HG02885 (cell line): ENCODE data around the gene PARN.

ENCODE experiments used
- ATAC-seq: cut with Tn5 transposase; IDR thresholded peaks from one replicate; pipeline ENCODE4 v1.9.1; 2021; ENCODE audit warnings: mild to moderate bottlenecking; ENCODE audit not compliant: unreplicated experiment, poor library complexity

Gene PARN

DNA sequence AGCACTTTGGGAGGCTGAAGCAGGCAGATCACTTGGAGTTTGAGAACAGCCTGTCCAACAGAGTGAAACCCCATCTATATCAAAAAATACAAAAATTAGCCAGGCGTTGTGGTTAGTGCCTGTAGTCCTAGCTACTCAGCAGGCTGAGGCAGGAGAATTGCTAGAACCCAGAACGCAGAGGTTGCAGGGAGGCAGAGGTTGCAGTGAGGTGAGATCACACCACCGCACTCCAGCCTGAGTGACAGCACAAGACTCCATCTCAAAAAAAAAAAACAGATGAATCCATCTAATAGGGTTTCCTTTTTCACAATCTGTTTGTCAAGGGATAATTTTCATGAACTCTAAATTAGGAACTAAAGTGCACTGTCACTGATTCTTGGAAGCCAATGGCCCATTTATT, 99.0 kb downstream of the PARN start:
- no peak for ATAC-seq

DNA sequence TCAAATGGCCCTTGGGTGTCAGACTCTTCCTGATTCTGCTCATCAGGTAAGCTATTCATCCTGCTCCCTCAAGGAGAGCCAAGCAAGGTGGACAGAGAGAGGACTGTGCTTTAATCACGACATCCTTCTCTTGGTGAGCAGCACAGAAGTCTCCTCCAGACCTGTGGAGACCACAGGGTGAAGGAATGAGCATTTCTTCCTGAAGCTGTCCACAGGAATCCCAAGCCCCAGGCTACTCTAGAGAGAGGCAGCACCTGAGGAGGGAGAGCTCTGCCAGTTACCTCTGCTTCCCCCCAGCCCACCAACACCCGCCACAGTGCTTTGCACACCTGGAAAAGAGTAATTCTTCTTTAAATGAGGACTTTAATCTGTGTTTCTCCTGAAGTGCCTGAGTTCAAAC, 100.0 kb downstream of the PARN start:
- ATAC-seq: no peak

DNA sequence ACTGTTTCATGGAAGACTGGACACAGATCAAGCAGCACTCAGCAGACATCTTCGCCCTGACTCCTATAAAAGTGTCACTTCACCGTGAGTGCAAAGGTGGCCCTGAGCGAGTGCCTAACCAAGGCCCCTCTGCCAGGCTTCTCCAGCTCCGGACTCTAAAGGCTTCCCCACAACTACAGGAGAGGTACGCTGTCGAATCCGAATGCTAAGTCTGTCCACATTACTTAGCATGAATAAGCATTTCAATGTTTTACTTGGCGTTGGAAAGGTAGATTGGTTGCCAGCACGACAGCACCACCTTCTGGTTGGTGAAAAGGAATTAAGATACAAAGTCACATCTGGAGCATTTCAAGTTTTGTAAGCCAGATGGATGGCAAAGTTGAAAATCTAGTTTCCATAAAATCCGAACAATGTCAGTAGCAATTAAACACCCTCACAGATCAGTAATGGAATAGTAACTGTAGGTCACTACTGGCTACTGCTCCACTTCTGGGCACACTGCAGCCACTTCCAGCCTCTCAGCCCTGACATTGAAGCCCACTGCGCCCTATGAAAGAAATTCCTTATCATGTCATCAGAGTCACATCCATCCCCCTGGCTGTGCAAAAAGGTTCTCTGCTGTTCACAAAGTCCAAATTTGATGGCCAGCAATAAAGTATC, 100.9 kb downstream of the PARN start:
- no peak for ATAC-seq

DNA sequence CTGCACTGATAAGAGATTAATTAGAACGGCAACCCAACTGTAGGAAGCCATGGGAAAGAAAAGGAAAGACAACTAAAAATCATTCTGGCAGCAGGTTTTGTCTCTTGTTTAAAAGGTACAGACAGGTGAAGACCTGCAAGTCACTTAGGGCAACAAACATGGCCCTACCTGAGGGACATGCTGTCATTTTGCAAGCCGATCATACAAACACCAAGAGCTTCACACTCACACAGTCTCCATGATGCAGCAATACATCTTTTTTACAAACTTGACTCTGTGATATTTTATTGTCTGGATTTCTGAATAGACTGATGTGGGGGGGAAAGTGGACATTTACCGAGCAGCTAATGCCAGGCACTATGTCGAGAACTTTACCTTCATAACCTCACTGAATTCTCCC, 101.8 kb downstream of the PARN start:
- ATAC-seq: no peak

DNA sequence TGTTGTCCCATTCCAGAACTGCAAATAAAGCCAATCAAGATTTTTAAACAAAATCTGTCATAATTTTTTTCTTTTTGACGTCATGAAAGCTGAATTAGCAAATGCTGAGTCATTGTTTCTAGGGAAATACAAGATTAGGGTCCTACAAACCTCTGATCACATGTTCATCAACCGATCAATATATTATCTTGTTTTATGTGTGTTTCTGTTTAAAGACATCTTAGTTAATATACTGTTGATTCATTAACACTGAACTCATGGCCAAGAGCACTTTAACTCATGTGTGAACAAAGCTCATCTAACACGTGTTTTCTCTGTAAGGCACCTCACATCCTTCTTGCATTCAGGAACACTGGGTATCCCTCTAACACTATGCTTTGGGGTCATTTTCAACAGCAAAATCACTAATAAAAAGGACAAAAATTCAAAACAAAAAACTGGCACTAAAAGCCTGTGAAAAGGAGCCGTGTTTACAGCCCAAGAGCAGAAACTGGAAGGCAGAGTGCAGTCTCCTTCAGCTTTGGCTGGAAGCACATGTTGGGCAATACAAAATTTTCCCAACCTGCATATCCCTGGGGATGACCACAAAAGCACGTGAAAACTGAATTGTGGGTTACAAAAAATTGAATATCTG, 102.5 kb downstream of the PARN start:
- ATAC-seq: no peak

DNA sequence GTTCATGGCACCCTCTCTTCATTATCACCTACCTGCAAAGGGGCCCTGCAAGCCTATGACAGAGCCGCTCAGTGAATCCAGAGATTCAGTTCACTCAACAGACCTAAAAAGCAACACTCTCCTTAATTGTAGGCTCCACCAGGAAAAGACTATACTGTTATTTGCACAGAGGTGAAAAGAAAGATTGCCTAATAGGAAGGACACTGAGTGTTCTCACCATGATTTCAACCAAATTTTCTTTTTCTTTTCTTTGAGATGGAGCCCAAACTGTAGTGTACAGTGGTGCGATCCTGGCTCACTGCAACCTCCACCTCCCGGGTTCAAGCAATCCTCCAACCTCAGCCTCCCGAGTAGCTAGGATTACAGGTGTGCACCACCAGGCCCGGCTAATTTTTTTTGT, 104.5 kb downstream of the PARN start:
- ATAC-seq: no peak

DNA sequence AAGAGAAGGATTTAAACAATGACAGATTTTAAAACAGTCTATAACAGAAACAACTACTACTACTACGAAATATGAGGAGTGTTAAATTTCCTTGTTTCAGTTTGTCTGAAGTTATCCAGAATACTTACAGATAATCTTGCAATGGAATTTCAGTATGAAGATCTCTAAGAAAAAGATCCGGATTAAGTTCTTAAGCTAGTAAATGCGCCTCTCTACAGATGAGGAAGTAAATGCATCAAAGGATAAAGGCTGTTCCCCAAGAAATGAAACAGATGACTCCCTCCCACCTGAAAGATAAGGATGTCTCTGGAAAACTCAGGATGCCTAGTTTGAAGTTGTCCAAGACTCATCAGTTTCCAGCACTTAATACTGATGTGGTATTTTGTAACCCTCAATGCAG, 105.1 kb downstream of the PARN start:
- no peak for ATAC-seq

DNA sequence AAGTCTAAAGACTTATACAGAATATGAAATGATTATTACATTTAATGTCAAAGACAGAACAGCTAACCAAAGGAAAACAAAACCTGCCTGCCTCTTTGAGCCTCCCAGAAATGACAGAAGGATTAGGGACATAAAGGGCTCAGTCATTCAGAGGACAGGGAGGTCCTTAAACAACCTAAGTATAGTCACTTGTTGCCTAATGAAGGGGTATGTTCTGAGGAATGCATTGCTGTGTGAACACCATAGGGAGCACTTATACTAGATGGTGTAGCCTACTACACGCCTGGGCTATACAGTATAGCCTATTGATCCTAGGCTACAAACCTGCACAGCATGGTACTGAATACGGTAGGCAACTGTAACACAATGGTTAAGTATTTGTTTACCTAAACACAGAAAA, 106.4 kb downstream of the PARN start:
- ATAC-seq: no peak

DNA sequence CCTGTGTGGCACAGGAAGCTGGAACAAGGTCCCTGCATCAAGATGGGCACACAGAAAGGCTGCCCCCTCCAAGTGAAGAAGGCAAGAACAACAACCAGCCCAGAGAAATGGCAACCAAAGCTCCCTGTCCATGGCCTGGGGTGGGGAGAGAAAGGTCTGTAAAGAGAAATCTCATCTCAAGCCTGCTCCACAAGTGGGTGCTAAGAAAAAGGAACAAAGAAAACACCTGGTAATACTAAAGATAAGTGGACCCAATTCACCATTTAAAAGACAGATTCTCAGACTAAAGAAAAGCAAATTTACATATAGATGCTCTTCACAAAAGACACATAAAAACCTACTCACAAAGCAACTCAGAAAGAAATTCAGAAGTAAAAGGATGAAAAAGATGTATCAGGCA, 107.4 kb downstream of the PARN start:
- no peak for ATAC-seq

DNA sequence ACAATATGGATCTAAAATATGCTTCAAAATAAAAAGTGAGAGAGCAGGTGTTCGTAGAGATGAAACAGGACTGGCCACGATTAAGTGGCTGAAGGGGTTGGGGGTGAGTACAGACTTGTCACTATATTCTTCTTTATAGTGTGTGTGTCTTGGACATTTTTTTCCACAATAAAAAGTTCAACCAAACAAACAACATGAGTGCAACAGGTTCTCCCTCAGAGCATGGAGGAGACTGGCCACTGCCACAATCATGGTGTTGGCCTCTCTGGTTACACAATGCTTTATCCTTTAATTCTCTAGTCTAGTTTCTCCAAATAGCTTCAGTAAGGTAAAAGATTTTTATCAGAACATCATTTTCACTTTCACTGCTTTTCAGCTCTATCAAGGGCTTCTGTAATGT, 109.3 kb downstream of the PARN start:
- no peak for ATAC-seq

DNA sequence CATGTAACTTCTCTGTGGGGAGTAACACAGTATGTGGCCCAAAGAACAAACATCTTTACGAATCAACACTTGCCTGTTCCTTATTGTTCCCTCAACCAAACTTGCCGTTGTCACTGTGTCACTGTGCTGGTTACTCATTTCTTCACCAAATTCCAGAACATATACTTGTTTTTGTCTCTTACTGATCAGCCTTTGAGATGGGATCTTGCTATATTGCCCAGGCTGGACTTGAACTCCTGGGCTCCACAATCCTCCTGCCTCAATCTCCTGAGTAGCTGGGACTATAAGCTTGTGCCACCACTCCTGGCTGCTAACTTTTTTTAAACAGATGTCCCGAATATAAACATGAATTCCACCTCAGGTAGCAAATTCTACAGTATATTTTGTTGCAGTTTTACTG, 115.1 kb downstream of the PARN start:
- no peak for ATAC-seq

DNA sequence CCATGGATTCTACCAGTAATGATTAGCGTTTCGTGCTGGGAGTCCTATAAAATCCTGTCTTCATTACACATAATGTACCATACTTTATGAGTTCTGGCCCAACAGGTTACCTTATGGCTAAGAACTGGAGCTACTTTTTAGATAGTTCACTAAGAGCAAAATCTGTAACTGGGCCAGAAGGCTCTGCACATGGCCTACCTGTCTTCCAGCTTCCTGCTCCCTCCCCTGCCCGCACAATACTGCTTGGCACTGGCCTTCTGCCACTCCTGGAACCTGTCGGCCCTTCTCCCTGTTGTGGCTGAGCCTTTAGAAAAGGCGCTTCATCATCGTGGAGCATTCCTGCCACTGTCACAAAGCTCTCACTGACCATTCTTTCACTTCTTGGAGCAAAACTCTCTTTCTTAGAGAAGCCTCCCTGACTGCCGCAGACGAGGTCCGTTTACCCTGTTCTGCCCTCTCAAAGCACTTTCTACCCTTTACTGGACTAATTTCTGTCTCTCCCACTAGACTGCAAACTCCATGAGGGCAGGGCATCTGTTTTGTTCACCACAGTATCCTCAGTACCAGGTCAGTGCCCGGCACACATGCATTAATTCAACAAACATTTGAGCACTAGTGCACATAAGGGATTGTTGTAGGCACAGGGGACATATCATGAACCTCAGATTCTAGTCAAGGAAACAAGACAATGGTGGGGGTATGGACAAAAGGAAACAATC, 116.5 kb downstream of the PARN start:
- ATAC-seq: no peak

DNA sequence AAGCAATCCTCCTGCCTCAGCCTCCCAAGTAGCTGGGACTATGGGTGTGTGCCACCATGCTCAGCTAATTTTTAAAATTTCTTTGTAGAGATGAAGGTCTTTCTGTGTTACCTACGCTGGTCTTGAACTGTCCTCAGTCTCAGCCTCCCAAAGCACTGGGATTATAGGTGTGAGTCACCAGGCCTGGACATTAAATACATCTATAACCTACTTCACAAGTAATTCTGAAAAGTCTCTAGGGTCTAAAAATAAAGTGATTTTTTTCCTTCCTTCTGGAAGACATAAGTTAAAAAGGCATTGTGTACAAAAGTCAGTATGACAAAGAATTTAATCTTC, 118.3 kb downstream of the PARN start:
- no peak for ATAC-seq

DNA sequence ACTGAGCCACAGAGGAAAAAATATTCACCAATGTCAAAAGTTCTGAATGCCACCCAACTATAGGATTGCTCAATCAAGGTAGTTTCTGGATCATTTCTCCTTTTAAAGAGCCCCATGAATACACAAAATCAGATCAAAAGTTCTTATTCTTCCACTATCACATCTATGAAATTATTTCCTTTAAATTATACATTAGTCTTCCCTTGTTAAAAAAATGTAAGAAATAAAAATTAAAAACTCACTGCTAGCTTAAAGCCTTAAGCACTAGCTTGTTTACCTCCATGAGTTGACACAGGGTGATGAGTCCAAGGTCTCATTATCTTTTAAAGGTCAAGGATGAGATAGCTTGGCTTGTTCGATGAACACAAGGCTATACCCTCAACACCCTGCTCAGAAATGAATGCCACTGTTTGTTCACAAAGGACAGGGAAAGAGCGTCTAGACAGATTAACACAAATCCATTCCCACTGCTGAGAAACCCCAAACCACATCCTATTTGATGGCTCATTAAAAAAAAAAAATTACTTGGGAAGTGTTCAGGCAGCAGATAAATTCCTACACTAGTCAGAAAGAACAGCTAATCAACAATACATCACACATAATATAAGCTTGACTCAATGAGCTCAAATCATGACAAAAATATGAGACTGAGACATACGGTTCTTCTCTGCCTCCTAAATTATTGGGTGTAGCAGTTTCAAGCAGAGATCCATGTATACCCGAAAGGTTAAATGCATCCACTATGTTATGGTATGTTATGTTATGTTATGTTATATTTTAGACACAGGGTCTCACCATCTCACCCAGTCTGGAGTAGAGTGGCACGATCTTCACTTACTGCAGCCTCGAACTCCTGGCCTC, 118.9 kb downstream of the PARN start:
- ATAC-seq: no peak

DNA sequence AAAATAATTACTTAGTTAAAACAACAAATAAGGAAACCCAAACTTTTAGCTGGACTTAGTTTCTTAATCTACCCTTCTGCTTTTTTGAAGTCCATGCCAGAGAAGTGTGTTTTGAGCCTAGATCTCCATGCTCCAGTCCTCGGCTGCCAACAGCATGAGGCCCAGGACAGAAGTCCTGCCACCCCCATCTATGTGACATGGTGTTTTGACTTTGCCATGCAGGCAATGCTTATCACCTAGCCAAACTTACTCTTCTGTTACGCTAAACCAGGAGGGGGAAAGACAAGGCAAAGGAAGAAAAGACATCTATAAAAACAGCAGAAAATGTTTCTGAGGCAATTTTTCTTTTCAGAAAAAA, 119.5 kb downstream of the PARN start:
- ATAC-seq: no peak

DNA sequence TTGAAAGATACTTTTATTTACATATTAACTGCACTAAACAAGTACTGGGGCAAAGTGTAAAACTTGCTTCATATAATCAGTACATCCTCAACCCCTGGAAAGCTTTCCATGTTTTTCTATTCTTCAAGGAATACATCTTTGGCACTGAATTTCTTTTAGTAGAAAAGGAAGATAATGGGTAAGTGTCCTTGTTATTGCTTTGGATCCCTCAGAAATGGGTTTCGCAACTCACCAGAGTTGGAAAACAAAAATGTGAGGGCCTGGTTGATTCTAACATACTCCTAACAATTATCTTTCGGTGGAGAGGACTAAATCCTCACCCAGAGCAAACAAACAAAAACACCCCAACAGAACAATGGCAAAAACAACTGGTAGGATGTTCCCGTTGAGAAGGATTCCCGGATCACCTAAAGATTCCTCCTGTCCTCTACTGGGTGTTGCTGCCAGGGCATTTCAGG, 120.4 kb downstream of the PARN start:
- ATAC-seq: no peak

DNA sequence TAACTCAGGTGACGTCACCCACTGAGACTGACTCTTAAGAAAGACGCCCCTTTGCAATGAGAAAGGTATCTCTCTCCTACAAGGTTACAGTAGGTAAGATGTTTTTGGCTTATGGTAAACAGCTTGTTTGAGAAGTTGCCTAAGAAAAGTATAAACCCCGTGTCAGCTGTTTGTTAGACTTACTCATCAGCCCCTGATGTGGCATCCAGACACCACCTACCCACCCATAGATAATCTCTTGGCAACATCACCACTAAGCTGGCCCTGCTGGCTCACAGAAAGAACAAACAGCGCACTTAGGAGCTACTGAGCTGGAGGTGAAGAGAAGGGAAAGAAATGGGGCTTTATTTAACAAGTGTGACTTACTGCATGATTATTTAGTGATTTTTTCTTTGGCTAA, 121.0 kb downstream of the PARN start:
- ATAC-seq: no peak

DNA sequence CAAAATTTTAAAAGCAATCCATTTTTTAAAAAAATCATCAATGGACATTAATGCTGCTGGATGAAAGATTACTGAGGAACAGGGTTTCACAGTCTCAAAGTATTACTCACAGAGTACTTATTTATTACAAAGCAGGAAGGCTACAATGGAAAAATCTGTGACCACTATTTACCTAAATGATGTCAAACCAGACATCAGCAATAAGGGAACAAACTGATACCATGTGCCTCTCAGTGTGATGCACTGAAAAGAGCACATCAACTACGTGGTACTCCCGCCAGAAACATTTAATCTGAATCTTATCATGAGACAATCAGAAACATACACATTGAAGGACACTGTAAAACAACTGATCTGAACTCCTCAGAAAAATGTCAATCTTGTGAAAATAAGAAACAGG, 124.2 kb downstream of the PARN start:
- no peak for ATAC-seq

DNA sequence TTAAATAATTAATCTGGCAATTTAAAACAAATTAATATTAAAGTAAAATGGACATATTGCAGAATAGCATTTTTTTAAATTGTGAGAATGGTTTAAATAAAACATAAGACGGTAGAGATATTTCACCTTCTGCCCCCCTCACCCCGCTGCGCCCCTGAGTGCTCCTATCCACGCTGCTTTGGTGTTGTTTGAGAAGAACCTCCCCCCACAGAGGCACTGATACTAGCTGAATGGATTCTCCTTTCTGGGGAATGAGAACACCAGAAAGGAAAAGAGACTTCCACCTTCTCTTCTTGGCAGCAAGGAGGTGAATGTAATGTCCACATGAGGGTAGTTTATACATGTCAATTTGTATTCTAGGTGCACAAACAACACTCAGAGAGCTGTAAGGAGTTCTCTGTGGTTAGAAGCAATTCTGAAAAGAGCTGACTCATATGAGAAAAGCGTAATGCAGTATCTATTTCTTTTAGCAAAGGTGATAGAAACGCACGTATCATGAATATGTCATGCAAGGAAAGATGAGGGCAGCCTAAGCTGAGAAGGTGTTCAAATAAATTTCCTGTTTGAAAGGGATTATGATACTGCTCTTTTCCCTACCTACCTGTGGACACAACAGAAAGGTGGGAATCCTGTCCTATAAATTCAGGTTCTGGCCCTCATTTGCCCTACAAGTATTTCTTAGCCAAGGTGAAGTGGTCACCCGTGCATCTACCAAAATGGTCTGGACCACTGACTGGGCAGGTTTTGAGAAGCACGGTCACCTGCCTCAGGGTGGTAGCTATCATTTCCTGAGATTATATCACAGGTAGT, 126.9 kb downstream of the PARN start:
- ATAC-seq: peak; percentile 83

DNA sequence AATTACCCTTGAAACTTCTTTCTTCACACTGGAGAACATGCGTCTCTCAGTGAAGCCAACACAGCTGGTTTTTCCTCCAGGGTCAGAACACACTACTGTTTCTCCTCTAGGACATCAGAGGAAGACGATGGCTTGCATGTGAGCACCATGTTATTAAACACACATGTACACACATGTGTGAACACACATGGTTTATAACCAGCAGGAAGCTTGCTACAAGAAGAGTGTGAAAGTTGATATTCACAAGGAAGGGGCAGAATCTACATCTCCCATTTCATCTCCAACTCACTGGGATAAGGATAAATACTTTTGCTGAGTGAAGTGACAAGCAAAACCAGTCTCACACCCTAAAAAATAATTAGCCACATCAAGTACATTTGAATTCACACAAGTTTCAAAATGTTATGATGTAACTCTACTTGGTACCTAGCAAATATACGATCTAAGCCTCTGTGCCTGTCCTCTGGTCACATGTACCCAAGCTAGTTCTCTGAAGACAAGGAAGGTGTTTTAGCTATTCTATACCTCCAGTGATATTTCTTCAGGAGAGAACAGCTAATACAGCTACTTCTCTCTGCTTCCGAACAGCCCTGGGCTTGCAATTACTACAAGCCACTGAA, 127.7 kb downstream of the PARN start:
- ATAC-seq: no peak
